K562 (cell line): Measurements from ENCODE around the gene HOXB8. TPM values are rescaled to one million over a fixed set of nuclear protein-coding genes. Genes with fewer than 3 reads are reported as not detected.
A peak's percentile ranks its signal among the peaks of the same experiment; 100 is the strongest.

Experiments
- ADNP ChIP-seq: fragments of 200-800 bp; sonication (Bioruptor generic); IDR thresholded peaks from 2 replicates; pipeline ENCODE4 v1.6.1; 2016; ENCODE audit warnings: missing genetic modification characterization, missing compliant biosample characterization
- AFF1 ChIP-seq, 2 experiments: fragments of 450-650 bp; IDR thresholded peaks; 2 replicates each; pipeline ENCODE4 v1.6.1; 2018; ENCODE audit warnings: mild to moderate bottlenecking in 2 of 2, low read depth in 1 of 2; ENCODE audit not compliant: partially characterized antibody in 2 of 2
- BCLAF1 ChIP-seq, 2 experiments: fragments of 450-650 bp in 1 of 2; IDR thresholded peaks; 2 replicates each; pipeline ENCODE4 v1.6.1; 2011 to 2017; ENCODE audit warnings: low read depth in 2 of 2, antibody characterized with exemption in 1 of 2, borderline replicate concordance in 1 of 2, low read length in 1 of 2, mild to moderate bottlenecking in 1 of 2, mixed read lengths in 1 of 2; ENCODE audit not compliant: control insufficient read depth in 1 of 2
- CHD2 ChIP-seq: IDR thresholded peaks from 2 replicates; pipeline ENCODE4 v1.6.1; 2011; ENCODE audit warnings: low read depth, low read length
- FOS ChIP-seq: IDR thresholded peaks from 3 replicates; pipeline ENCODE4 v1.6.1; 2011; ENCODE audit not compliant: insufficient read length; ENCODE audit errors: extremely low read depth
- FOXP1 ChIP-seq: sonication (generic); formaldehyde crosslinking; IDR thresholded peaks from 2 replicates; pipeline ENCODE4 v1.8.0; 2022; ENCODE audit warnings: mild to moderate bottlenecking, missing genetic modification reagents
- ILF3 ChIP-seq: fragments of 450-650 bp; IDR thresholded peaks from 2 replicates; pipeline ENCODE4 v1.6.1; 2018; ENCODE audit warnings: antibody characterized with exemption, mild to moderate bottlenecking, moderate library complexity, borderline replicate concordance
- PKNOX1 ChIP-seq: fragments of 450-650 bp; IDR thresholded peaks from 2 replicates; pipeline ENCODE4 v1.6.1; 2016
- RAD51 ChIP-seq: fragments of 450-650 bp; IDR thresholded peaks from 2 replicates; pipeline ENCODE4 v1.7.1; 2016; ENCODE audit warnings: low read depth, mild to moderate bottlenecking, borderline replicate concordance
- RBFOX2 ChIP-seq: fragments of 200-400 bp; formaldehyde crosslinking; IDR thresholded peaks from 2 replicates; pipeline ENCODE4 v1.6.1; 2017; ENCODE audit warnings: low read depth, mild to moderate bottlenecking, low read length, moderate library complexity
- RBM25 ChIP-seq: fragments of 200-400 bp; formaldehyde crosslinking; IDR thresholded peaks from 2 replicates; pipeline ENCODE4 v1.6.1; 2018; ENCODE audit warnings: low read length, low read depth, moderate library complexity; ENCODE audit not compliant: severe bottlenecking
- SOX6 ChIP-seq: fragments of 450-650 bp; IDR thresholded peaks from 2 replicates; pipeline ENCODE4 v1.6.1; 2014; ENCODE audit warnings: mild to moderate bottlenecking
- SUPT5H ChIP-seq: fragments of 450-650 bp; IDR thresholded peaks from 2 replicates; pipeline ENCODE4 v1.6.1; 2016
- TBP ChIP-seq: optimal IDR thresholded peaks from 2 replicates; pipeline ENCODE3; 2011; ENCODE audit warnings: low read depth, low read length, improper control_type of control experiment
- USF1 ChIP-seq: sonication (generic); formaldehyde crosslinking; IDR thresholded peaks from 2 replicates; pipeline ENCODE4 v1.9.0; 2022; ENCODE audit warnings: mild to moderate bottlenecking, missing genetic modification reagents
- ZBTB7A ChIP-seq: IDR thresholded peaks from 2 replicates; pipeline ENCODE4 v1.6.1; 2011; ENCODE audit warnings: low read depth, mild to moderate bottlenecking, low read length, moderate library complexity, borderline replicate concordance; ENCODE audit not compliant: control insufficient read depth
- ZNF184 ChIP-seq: sonication (generic); formaldehyde crosslinking; IDR thresholded peaks from 2 replicates; pipeline ENCODE4 v1.5.0; 2020; ENCODE audit warnings: missing genetic modification reagents
- ZNF232 ChIP-seq: sonication (generic); formaldehyde crosslinking; IDR thresholded peaks from 2 replicates; pipeline ENCODE4 v1.8.0; 2022; ENCODE audit warnings: mild to moderate bottlenecking, missing genetic modification reagents
- ZNF79 ChIP-seq: fragments of 250-450 bp; sonication (Bioruptor Pico); IDR thresholded peaks from 2 replicates; pipeline ENCODE4 v1.4.0; 2020; ENCODE audit warnings: low read depth, mild to moderate bottlenecking, moderate library complexity
- polyA plus RNA-seq, 8 experiments: library from polyadenylated mRNA; depleted of rRNA in 4 of 8; stranded (reverse) in 5 of 8; unstranded in 3 of 8; fragments of >200 nt; fragmentation: Nextera tagmentation in 2 of 8; fragmentation: Illumina TruSeq in 1 of 8; extraction: Ambion mirVana in 2 of 8; extraction: Trizol in 1 of 8; gene quantifications; 2 replicates each; pipeline versions ENCODE4 v1.2.1 to v1.2.3, GENCODE V29; 2011 to 2014; ENCODE audit warnings: inconsistent platforms in 1 of 8, missing spikeins in 1 of 8
- total RNA-seq, 7 experiments: library from RNA; depleted of rRNA in 6 of 7; stranded (reverse); fragments of >200 nt in 6 of 7; fragmentation: Illumina TruSeq in 2 of 7; extraction: Trizol in 2 of 7; gene quantifications; 2 replicates each; pipeline versions ENCODE4 v1.2.1 to v1.2.3, GENCODE V29; 2011 to 2021; ENCODE audit warnings: low replicate concordance in 1 of 7

HOXB8 gene
- total and polyA plus RNA-seq, 9 of the 15 experiments (the other 6 are each of a cell fraction or from before 2014, with no cell fraction given), result 0.52 to 23.8 (median 3.6) TPM

GRCh38 chr17:48577946-48578615, 37.0 kb downstream of the HOXB8 start, which contains the start of gene HOXB4 (continued):
- TF ChIP-seq FOS (peak; percentile 33), RBFOX2 (peak; percentile 56; the same call in 1 of the 2 replicates), ZBTB7A (peak; percentile 79; the same call in 1 of the 2 replicates), RBM25 (peak; percentile 37), PKNOX1 (no peak), BCLAF1 (IDR thresholded peaks at IDR 0.05; ENCODE audit: borderline replicate concordance in 1 of 2, control insufficient read depth in 1 of 2, low read depth in 2 of 2, low read length in 1 of 2) (no peak), TBP (peak; percentile 69), AFF1 (IDR thresholded peaks at IDR 0.05; ENCODE audit: low read depth in 1 of 2, partially characterized antibody in 2 of 2) (no peak), ZNF232 (CRISPR knock-in tag) (no peak), CHD2 (no peak), FOXP1 (CRISPR knock-in tag) (no peak), RAD51 (peak; percentile 90), ADNP (no peak), ILF3 (no peak), SUPT5H (no peak), USF1 (CRISPR knock-in tag) (peak; percentile 92), ZNF184 (CRISPR knock-in tag) (no peak), SOX6 (no peak), ZNF79 (no peak)
